GM19467 (cell line): ENCODE results near the gene GUCY1A1.

Source experiments
- ATAC-seq: cut with Tn5 transposase; IDR thresholded peaks from one replicate; pipeline ENCODE4 v1.9.1; 2021; ENCODE audit warnings: mild to moderate bottlenecking, moderate library complexity; ENCODE audit not compliant: unreplicated experiment

Gene GUCY1A1

DNA sequence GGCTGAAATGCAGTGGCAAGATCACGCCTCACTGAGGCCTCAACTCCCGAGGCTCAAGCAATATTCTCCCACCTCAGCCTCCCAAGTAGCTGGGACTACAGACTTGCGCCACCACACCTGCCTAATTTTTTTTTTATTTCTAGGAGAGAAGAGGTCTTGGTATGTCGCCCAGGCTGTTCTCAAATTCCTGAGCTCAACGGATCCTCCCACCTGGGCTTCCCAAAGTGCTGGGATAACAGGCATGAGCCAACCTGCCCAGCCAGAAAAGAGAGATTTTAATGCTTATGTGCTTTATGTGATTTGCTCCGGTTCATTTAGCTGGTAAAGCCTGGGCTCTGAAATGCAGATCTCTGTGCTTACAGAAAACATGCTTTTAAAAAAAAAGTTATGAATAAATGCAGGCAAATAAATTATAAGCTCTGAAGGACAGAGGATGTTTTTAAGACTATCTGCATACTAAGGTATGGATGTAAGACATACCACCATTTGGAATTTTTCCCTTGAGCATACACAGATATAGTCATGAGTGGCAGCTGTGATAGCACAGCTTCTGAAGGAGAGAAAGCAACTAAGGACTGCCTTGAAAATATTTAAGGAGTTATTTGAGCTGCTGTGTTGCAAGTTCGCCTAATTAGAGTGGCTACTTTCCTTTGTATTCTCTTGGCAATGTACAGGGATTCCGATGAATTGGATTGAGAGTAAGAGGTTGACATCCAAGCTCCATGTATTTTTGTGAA lies 106.0 kb downstream of the GUCY1A1 start:
- ATAC-seq: no peak

DNA sequence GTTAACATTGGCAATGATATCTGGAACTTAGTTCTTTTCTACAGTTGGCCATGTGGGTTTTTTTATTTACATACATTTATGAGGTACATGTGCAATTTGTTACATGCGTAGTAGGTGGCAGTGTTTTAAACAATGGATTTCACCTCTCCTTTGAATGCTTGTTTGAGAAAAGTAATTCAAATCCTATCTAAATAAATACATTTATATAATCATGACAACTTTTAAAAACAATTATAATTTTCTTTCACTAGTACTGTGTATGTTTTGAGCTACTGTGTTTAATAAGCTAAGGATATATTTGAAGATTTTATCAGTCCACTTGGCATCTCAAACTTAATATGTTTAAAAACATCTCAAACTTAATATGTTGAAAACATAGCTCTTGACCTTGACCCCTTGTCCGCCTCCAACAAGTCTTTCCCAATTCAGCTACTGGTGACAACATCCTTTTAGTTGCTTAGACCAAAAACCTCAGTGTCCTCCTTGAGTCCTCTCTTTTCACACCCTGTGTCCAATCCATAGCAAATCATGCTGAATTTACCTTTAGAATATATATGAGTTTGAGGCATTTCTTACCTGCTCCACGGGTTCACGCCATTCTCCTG lies 106.7 kb downstream of the GUCY1A1 start:
- ATAC-seq: no peak

DNA sequence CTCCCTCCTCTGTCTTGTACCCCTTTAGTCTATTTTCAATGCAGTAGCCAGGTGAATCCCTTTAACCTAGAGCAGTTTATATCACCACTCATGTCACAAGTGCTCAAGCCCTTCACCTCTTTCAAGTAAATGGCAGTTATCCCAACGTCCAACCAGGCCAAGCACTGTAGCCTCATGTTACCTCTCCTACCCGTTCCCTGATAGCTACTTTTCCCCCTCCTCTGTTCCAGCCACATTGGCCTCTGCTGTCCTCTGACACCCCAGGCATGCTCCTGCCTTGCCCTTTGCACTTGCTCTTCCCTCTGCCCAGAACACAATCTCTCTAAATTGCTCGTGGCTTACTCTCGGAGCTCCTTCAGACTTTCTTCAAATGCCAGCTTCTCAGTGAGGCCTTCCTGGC lies 107.4 kb downstream of the GUCY1A1 start:
- no peak for ATAC-seq

DNA sequence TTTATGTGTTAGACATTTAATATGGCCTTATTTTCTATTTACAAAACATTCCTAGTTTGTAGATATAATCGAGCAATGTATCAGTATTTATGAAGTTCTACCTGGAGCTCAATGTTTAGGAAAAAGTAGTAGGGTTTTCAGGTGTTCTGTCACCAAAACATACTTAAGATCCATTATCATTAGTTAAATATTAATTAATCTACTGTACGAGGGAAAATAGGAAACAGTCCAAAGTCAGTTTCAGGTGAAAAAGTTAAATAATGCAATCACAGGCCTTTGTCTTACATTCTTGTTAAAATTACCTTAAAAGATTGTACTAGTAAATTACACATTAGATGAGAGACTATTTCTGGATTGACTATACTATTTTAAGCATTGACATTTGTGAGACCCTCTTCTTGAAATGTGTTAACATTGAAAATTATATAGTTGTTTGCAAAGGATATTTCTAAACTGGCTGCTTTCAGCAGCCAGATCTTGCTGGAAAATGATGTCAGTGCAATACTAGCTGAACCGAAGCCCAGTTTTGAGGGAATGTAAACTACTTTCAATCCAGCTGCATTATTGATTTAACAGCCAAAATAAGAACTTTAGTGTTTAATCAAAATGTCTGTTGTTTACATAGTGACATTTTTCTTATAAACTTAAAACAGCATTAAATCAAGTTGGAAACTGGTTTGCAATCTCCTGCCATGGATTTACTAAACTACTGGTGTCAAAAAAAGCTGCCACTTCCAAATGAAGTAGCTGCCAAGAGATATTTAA lies 111.5 kb downstream of the GUCY1A1 start:
- no peak for ATAC-seq

DNA sequence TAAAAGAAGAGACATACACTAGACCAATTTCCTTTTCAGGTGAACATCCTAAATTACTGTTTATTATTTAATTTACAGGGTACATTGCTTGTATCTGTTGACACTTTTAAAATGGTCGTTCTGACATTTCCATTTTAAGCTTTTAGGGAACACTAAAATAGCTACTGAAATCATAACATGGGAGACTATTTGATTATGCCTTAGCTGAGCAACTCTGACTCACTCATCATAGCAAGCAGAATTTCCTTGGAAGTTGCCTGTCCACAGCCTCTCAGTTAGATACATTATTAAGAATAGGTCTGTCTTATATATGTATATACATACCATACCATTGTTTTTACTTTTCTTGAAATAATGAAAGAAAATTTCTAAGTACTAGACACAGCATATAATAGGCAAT lies 114.1 kb downstream of the GUCY1A1 start:
- ATAC-seq: no peak

DNA sequence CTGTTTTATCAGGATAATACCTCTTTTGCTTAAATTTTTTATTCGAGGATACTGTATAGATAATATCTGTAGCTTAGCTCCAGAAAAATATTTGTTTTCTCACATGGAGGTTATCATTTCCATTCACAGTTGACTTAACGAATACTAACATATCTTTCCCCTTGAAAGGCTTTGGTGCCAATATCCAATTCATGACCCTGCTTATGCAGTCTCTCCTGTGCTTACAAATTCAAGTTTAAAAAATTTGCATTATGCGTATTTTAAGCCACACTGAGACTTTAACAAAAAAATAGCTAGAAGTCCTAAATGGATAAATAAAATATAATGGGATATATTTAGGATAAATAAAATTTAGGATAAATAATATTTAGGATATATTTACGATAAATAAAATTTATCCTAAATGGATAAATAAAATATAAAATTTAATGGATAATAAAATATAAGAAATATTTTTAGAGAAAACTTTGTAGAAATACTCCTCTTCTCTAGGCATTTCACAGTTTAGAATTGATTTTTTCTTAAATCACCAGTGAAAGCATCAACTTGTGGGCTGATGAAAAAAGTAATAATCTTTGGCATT lies 114.7 kb downstream of the GUCY1A1 start:
- ATAC-seq: no peak
